DMS114 treated with DMSO at 0.1 percent for 48 hours (cell line): ENCODE results near the gene GALK1.
"Not testable (repeated sequence)": the region's sequence is repeated elsewhere in the genome, so short reads cannot be mapped to it uniquely, and the experiment has no call there.

Experiments used
- DNase-seq: peaks from one replicate; lab custom pipeline; 2025; ENCODE audit not compliant: unreplicated experiment; lab: John Stamatoyannopoulos, UW

GALK1 gene

GRCh38 chr17:75764711-75765421 lies at the start of gene GALK1:
Gene GALK1, minus strand, starts transcription at chr17:75765192. Its CDS starts 56 bp downstream, at chr17:75765136.
- peak; percentile 22 for DNase-seq

DNA sequence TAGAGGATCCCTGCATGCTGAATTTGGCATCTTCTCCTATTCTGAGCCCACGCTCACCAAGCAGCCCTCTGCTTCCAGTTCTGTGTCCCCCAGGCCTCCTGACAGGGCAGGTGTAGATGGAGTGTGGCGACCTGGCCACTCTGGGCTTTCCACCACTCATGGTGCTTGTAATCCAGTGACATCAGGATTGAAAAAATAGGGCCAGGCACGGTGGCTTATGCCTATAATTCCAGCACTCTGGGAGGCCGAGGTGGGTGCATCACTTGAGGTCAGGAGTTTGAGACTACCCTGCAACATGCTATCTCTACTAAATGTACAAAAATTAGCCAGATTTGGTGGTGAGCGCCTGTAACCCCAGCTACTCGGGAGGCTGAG lies 49.0 kb upstream of the GALK1 start:
- DNase-seq, result no peak

GRCh38 chr17:75813081-75814020 lies 48.4 kb upstream of the GALK1 start:
- DNase-seq, result no peak

DNA sequence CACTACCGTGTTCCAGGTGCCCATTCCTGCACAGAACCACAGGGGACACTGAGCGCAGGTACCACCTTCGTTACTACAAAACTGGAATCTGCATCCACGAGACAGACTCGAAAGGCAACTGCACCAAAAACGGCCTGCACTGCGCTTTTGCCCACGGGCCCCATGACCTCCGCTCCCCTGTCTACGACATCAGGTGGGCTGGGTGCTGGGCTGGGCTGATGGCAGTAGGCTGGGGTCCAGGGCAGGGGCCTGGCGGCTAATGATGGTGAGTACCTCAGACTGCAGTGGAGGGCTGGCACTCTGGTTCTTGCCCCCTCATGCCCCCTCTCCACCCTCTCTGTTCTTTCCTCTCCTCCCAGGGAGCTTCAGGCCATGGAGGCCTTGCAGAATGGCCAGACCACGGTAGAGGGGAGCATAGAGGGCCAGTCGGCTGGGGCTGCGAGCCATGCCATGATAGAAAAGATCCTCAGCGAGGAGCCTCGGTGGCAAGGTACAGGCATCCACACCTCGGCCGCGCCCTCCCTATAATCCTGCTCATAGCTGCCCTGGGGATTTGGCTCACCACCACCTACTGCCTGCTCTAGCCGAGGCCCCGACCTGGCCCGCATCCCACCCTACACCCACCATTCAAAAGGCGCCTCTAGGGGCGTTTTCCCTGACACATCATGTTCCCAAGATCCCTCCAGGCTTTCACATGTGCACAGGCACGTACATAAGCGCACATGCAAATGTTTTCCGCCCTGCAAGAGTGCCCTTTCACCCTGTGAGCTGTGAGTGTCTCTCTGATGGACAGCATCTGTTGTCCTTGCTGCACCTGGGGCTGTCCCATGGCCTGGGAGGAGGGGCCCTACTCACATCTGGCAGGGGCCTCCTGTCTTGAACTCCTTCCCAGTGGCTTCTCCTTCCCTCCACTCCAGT lies 47.4 kb upstream of the GALK1 start:
- DNase-seq, result no peak

DNA sequence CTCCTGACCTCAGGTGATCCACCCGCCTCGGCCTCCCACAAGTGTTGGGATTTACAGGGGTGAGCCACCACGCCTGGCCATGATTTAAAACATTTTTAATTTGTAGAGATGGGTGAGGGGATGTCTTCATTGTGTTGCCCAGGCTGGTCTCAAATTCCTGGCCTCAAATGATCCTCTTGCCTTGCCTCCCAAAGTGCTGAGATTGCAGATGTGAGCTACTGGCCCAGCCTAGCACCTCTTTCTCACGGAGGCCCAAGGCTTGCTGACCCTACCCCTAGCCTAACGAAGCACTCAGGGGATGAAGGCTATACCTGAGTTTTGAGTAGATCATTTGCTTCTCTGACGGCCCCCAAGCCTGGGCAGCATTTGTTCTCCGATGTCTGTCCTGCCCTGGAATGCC lies 46.2 kb upstream of the GALK1 start:
- no peak for DNase-seq

GRCh38 chr17:75810756-75811155 lies 45.8 kb upstream of the GALK1 start:
- DNase-seq, result not testable (repeated sequence)

- DNase-seq, result no peak
These were observed 45.2 kb upstream of the GALK1 start for GRCh38 chr17:75810216-75810615.

DNA sequence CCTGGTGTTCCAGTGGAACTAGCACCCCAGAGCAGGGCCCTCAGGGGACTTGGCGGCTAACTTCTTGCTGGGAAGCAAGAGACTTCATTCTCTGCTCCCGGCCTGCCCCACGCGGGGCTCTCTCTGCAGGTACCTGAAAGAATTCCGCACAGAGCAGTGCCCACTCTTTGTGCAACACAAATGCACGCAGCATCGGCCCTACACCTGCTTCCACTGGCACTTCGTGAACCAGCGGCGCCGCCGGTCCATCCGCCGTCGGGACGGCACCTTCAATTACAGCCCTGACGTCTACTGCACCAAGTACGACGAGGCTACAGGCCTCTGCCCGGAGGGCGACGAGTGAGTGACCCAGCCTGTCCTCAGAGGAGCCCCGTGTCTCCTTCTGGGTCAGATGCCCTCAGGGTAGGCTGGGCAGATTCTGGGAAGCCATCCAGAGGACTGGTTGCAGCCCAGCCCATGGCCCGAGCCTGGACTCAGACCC lies 44.7 kb upstream of the GALK1 start:
- DNase-seq, result no peak

DNA sequence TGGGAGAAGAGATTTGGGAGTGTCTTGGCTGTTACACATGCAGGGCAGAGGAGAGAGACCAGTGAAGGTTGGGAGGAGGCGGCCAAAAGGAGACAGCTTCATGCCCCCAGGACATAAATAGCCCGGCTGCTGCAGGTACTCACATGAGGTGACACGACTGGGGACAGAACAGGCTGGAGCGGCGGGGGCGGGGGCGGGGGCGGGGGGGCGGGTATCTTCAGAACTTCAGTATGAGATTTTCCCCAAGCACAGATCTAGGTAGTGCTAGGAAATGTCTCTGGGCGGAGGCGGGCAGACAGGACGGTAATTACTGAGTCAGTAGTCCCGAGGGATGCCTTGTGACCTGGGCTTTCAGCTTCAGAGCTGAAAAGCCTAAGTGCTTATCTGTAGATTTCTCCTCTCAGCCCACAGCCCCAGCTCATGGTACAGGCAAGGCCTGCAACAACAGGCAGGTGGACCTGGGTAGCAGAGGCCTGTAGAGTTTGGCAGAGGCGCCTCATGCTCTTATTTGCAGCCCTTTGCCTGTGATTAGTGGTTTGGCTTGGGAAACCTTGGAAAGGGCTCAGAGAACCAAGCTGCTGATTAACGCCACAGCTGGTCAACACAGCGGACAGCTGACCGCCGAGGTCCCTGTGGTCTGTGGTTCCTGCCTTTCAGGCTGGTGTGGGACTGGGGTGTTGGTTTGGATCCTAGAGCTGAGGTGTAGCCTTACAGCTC lies 44.1 kb upstream of the GALK1 start:
- DNase-seq, result no peak

DNA sequence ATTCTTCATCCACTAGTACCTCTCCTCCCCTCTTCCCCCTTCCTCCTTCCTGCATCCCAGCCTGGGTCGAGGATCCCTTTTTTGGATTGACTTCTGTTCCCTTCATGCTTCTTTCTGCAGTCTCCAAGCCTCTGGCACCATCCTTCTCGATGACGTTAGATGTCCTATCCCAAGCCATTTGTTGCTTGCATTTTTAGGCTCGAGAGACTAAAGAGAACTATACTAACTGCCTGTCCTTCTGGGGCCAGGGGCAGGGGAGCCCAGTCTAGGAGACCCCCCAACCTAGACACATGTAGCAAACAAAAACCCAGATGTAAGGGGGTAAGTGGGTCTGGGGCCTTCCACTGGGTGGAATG lies 43.5 kb upstream of the GALK1 start:
- DNase-seq, result no peak

DNA sequence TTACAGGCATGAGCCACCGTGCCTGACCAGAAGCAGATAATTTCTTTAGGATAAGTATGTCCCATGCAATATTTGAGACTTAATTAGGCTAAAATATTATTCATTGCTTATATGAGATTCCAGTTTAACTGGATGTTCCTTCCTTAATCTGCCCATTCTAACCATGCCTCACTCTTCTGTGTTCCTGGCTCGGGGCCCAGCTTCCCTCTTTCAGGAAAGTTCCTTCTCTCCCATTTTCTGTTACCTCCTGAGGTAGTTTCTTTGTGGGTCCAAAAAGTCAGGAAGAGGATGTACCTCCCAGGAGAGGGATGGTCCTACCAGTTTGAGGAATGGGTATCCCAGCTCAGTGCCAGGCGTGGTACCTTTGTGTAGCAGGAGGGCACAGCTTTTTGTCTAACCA lies 42.9 kb upstream of the GALK1 start:
- no peak for DNase-seq

DNA sequence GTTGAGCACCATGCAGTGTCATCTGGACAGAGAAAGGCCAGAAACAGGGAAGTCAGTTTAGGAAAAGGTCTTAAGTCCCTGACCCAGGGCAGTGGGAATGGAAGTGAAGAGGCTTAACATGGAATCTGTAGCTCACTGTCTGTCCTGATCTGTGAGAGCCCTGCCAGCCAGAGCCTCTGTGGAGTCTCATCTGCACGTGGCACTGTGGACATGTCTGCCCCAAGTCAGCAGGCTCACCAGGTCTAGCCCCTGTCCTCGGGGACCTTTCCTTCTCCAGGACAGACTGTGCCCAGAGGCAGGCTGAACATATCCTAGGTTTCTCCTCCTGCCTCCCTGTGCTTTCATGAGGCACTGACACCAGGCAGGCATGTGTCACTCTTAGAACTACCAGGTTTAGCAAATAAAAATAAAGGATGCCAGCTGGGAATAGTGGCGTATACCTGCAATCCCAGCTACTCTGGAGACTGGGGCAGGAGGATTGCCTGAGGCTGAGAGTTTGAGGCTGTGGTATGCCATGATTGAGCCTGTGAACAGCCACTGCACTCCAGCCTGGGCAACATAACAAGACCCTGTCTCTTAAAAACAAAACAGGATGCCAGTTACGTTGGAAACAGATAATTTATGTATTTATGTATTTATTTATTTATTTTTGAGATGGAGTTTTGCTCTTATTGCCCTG lies 42.0 kb upstream of the GALK1 start:
- DNase-seq, result no peak

- DNase-seq, result no peak
These were observed 38.9 kb upstream of the GALK1 start for GRCh38 chr17:75803883-75804282.

- no peak for DNase-seq
These were observed 34.4 kb upstream of the GALK1 start for GRCh38 chr17:75799402-75799801.

DNA sequence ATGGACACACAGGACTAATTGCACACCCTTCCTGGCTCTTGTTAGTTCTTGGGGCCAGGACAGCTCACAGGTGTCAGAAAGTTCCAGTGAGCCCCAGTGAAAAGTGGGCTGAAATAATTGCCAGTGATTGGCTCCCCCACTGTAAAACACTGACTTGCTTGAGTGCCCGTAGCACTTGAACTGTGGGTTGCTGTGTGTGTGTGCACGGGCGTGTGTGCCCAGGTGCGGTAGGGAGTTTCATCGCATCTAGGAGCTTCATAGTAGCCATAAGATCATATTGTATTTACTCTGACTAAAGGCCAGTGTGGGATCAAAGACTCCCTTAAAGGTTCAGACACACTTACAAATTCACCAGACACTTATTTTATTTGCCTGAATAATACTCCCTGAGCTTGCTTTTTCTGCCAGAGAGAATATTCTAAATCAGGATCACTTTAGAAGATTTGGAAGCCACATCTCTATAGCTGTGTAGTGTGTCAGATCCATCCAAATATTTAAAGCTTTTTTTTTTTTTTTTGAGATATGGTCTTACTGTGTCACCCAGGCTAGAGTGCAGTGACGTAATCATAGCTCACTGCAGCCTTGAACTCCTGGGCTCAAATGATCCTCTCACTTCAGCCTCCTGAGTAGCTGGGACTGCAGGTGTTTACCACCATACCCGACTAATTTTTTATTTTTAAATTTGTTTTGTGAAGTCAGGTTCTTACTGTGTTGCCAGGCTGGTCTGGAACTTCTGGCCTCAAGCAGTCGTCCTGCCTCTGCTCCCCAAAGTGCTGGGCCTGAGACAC lies 31.0 kb upstream of the GALK1 start:
- DNase-seq, result no peak

DNA sequence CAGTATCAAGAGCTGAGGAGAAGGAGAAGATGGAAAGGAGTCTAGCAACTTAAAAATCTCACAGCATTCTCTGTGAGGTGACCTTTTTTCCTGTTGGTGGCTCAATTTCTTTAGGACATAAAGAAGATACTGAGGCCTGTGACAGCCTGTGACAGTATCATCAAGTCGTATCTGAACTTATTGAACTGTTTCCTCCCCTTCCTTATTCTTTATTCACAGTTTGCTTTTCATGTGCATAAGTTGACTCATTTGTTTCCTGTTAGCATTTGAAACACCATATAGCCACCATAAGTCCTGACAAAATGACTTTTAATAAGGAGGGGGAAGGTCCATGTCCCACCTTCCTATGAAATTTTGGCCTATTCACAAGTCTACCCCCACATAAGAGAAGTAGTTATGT lies 28.5 kb upstream of the GALK1 start:
- DNase-seq, result no peak

- no peak for DNase-seq
These were observed 26.3 kb upstream of the GALK1 start for GRCh38 chr17:75791254-75791653.

DNA sequence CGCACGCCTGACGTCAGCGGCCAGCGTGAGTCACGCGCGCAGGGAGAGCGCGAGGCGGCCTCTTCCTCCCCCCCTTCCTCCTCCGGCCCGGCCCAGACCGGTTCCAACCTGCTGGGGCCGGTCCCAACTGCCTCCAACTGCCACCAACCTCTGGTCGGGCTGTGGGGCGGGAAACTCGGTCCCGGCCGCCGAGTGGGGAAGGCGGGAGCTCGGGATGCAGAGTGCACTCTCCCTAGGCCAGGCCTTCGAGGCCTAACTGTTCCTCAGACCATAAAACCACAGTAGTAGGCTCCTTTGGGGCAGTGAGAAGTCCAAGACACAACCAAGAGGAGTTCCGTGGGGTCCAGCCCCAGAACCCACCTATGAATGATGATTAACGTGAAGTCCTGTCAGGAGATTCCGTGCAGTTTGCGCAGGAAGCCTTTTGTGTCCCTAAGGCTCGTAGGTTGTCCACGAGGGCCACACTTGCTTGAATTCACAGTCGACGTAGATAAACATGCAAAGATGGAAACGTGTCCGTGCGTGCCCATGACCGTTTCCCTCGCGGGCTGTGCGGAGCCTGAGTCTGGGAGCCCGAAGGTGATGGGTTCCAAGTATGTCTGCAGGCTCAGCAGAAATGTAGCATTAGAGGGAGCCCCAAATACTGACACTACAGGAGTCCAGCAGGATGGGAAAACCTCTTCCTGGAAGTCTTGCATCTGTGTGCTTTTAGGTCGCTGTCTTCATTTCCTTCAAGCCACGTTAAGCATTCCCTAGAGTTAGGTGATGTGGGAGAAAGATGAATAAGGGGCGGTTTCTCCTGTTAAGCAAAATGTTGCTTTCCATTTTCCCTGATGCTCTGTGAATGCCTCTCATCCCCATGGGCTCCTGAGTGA lies 20.3 kb upstream of the GALK1 start:
- DNase-seq, result peak; percentile 74
